BLaER1 treated with 17β-estradiol and CSF1 and Interleukin-3, amounts not matched to agents 10 nM and 100 nM (cell line): ENCODE results near the gene GON4L.
A peak's percentile ranks its signal among the peaks of the same experiment; 100 is the strongest.

Experiments
- H3K27ac ChIP-seq, 11 experiments: shearing (Covaris generic); formaldehyde crosslinking; 2 replicates each; pipeline ENCODE4 v1.8.1; 2022
- H3K27me3 ChIP-seq, 11 experiments: shearing (Covaris generic); formaldehyde crosslinking; 2 replicates each; pipeline ENCODE4 v1.8.1; 2022
- H3K36me3 ChIP-seq, 11 experiments: shearing (Covaris generic); formaldehyde crosslinking; 2 replicates each; pipeline ENCODE4 v1.8.1; 2022
- H3K4me1 ChIP-seq, 10 experiments: shearing (Covaris generic); formaldehyde crosslinking; 2 replicates each; pipeline ENCODE4 v1.8.1; 2022
- H3K4me2 ChIP-seq, 11 experiments: shearing (Covaris generic); formaldehyde crosslinking; 2 replicates each; pipeline ENCODE4 v1.8.1; 2022
- H3K4me3 ChIP-seq, 10 experiments: shearing (Covaris generic); formaldehyde crosslinking; 2 replicates each; pipeline ENCODE4 v1.8.1; 2022
- H3K9ac ChIP-seq, 11 experiments: shearing (Covaris generic); formaldehyde crosslinking; 2 replicates each; pipeline ENCODE4 v1.8.1; 2022
- H3K9me3 ChIP-seq, 11 experiments: shearing (Covaris generic); formaldehyde crosslinking; replicated peaks in 1 of 11; 2 replicates each; pipeline ENCODE4 v1.8.1; 2022
- H4K20me1 ChIP-seq, 11 experiments: shearing (Covaris generic); formaldehyde crosslinking; 2 replicates each; pipeline ENCODE4 v1.8.1; 2022
- Cebpa-rat ChIP-seq, 11 experiments: shearing (Covaris generic); IDR thresholded peaks; 2 replicates each; pipeline ENCODE4 v1.8.1; 2022

Gene GON4L

DNA sequence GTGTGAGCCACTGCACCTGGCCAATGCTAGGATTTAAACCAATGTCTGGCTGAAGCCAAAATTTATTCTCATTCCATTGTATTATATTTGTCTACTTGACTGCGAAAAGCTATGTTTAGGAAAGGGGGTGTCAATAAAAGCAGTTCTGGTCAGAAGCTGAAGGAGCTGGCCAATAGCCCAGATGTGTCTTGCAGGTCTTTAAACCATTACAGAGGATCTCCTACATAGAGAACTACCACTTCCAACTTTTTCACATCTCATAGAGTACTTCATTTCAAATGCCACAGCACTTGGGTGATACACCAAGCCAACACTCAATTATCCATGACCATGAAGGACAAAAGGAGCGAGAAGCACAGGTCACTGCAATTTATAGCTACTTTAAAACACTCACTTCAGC, 4.9 kb upstream of the GON4L start:
- Histone ChIP-seq H4K20me1 (peaks cover 0 to 36% (median 0%) of the 10 kb centered on the region in 11 experiments; a peak in 3 of 22 replicates), H3K4me1 (peaks cover 37 to 49% (median 41%) of the 10 kb centered on the region in 10 experiments), H3K4me2 (peak overlapping the region in 10 of 11 experiments; percentile 86 to 99 (median 90); a peak in 16 of 22 replicates), H3K9ac (0 out of 22 replicates have a peak overlapping the region, but pooled peaks of 1 of the 11 experiments have one; percentile 89), H3K9me3 (no peaks in the 10 kb centered on the region), H3K4me3 (no peak overlapping the region), H3K27me3 (no peaks in the 10 kb centered on the region), H3K27ac (peak overlapping the region in 2 of 11 experiments; percentile 90 to 95; a peak in 3 of 22 replicates), H3K36me3 (peaks cover 0 to 35% (median 6%) of the 10 kb centered on the region in 11 experiments; a peak in 12 of 22 replicates)
- no peak for TF ChIP-seq Cebpa-rat (IDR thresholded peaks at IDR 0.05)

- Histone ChIP-seq H3K4me1 (peaks cover 41 to 53% (median 46%) of the 10 kb centered on the region in 10 experiments), H3K9ac (peak overlapping the region; percentile 76 to 94 (median 88)), H3K4me3 (peak overlapping the region; percentile 64 to 76 (median 68)), H3K9me3 (no peaks in the 10 kb centered on the region), H4K20me1 (peaks cover 0 to 30% (median 0%) of the 10 kb centered on the region in 11 experiments; a peak in 3 of 22 replicates), H3K27me3 (no peaks in the 10 kb centered on the region), H3K36me3 (peaks cover 0 to 32% (median 5%) of the 10 kb centered on the region in 11 experiments; a peak in 10 of 22 replicates), H3K27ac (peak overlapping the region; percentile 80 to 96 (median 94)), H3K4me2 (peak overlapping the region; percentile 86 to 99 (median 90))
- no peak for TF ChIP-seq Cebpa-rat (IDR thresholded peaks at IDR 0.05)
These were observed 4.0 kb upstream of the GON4L start for GRCh38 chr1:155860970-155861510.

DNA sequence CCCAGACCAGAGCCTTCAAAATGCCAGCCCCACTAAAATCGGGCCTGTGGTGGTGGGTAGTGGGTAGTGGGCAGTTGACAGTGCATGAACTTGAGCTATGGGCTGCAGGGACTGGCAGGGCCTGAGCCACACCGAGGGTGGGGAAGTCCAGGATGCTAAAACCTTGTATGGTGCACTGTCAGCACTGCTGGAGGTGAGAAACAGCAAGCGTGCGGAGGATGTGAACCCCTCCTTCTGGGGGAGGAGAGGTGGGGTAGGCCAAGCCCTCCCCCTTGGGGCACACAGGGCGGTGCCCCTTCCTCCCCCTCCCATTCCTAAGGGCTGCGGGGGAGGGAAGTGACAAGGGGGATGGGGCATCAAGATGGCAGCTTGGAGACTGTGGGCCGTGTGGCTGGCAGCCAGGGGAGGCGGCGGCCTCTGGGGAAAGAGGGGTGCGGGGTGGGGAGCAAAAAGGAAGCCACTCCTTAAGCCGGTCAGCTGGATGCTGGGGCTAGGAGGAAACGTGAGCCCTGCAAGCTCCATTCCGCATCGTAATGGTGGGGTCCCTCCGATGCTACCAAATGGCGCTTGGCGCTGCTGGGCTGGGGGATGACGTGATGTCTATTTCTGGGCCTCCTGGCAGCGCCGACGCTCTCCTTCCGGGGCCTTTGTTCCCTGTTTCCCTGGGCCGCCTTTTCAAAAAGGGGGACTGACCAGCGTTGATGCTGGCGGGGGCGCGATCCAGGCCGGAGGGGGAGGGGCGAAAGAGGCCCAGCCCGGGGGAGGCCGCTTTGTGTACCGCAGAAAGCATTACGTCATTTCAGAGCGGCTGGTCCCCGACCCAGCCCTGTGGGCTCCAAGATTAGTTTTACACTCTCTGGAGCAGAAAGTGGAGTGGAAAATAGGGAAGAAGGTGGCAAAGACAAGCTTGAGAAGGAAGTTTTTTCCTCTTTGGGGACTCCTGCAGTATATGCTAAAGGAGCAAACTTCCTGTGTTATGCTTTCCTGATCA, 3.2 kb upstream of the GON4L start:
- Histone ChIP-seq H3K4me2 (peak overlapping the region; percentile 86 to 99 (median 90)), H3K4me3 (peak overlapping the region; percentile 64 to 76 (median 68)), H3K4me1 (peaks cover 47 to 62% (median 53%) of the 10 kb centered on the region in 10 experiments), H3K27me3 (no peaks in the 10 kb centered on the region), H4K20me1 (peaks cover 0 to 28% (median 0%) of the 10 kb centered on the region in 11 experiments; a peak in 3 of 22 replicates), H3K27ac (peak overlapping the region; percentile 80 to 96 (median 94)), H3K9ac (peak overlapping the region; percentile 76 to 94 (median 88)), H3K9me3 (no peaks in the 10 kb centered on the region), H3K36me3 (peaks cover 0 to 28% (median 12%) of the 10 kb centered on the region in 11 experiments; a peak in 17 of 22 replicates)
- peak in 2 of 11 experiments; percentile 16 to 31; a peak in 2 of 22 replicates for TF ChIP-seq Cebpa-rat (IDR thresholded peaks at IDR 0.05)

GRCh38 chr1:155859234-155859829, 2.3 kb upstream of the GON4L start, which contains the start of gene SYT11:
Gene SYT11, plus strand, starts transcription at chr1:155859567. Its CDS starts 195 bp downstream, at chr1:155859762.
- peaks cover 0 to 20% (median 0%) of the 10 kb centered on the region in 11 experiments; a peak in 3 of 22 replicates for H4K20me1 ChIP-seq
- H3K27me3 ChIP-seq = no peaks in the 10 kb centered on the region
- 0 out of 22 replicates have a peak, but pooled peaks of 1 of the 11 experiments have one; percentile 8 for TF ChIP-seq Cebpa-rat (IDR thresholded peaks at IDR 0.05)
- H3K4me3 ChIP-seq = peak within 1 kb of the TSS; percentile 64 to 76 (median 68)
- H3K36me3 ChIP-seq = peaks cover 8 to 35% (median 20%) of the 10 kb centered on the region in 11 experiments
- peak within 1 kb of the TSS; percentile 76 to 94 (median 88) for H3K9ac ChIP-seq
- H3K4me1 ChIP-seq = peaks cover 47 to 62% (median 51%) of the 10 kb centered on the region in 10 experiments
- no peaks in the 10 kb centered on the region for H3K9me3 ChIP-seq
- H3K4me2 ChIP-seq = peak within 1 kb of the TSS; percentile 86 to 99 (median 90)
- H3K27ac ChIP-seq = peak within 1 kb of the TSS; percentile 80 to 96 (median 94)

DNA sequence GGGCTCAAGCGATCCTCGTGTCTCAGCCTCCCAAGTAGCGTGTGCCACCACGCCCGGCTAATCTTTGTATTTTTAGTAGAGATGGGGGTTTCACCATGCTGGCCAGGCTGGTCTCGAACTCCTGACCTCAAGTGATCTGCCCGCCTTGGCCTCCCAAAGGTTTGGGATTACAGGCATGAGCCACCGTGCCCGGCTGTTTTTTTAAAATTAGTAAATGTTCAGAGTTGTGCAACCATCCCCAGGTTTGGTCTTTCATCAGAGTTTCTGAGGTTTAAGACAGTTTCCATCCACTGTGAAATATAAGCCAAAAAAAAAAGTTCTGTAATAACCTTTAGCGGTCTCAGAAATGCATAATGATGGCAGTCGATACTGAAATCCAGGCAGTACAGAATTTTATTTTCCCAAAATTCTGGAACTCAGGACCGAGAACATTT, 1.8 kb upstream of the GON4L start:
- peaks cover 13 to 40% (median 25%) of the 10 kb centered on the region in 11 experiments for H3K36me3 ChIP-seq
- H3K4me1 ChIP-seq = peaks cover 42 to 57% (median 49%) of the 10 kb centered on the region in 10 experiments
- peak overlapping the region; percentile 64 to 76 (median 68) for H3K4me3 ChIP-seq
- H4K20me1 ChIP-seq = peaks cover 0 to 15% (median 0%) of the 10 kb centered on the region in 11 experiments; a peak in 4 of 22 replicates
- TF ChIP-seq Cebpa-rat (IDR thresholded peaks at IDR 0.05) = peak in 2 of 11 experiments; percentile 11 to 44; a peak in 1 of 22 replicates
- H3K4me2 ChIP-seq = peak overlapping the region; percentile 72 to 99 (median 88)
- no peaks in the 10 kb centered on the region for H3K27me3 ChIP-seq
- H3K9ac ChIP-seq = peak overlapping the region; percentile 55 to 94 (median 86); a peak in 18 of 22 replicates
- H3K27ac ChIP-seq = peak overlapping the region in 10 of 11 experiments; percentile 60 to 96 (median 92); a peak in 20 of 22 replicates
- H3K9me3 ChIP-seq = no peaks in the 10 kb centered on the region

GRCh38 chr1:155856257-155856974, 598 bp downstream of the GON4L start:
- no peaks in the 10 kb centered on the region for H3K9me3 ChIP-seq
- TF ChIP-seq Cebpa-rat (IDR thresholded peaks at IDR 0.05) = no peak
- peak overlapping the region; percentile 83 to 97 (median 92) for H3K9ac ChIP-seq
- H3K36me3 ChIP-seq = peaks cover 37 to 45% (median 42%) of the 10 kb centered on the region in 11 experiments
- H4K20me1 ChIP-seq = peaks cover 7 to 32% (median 14%) of the 10 kb centered on the region in 11 experiments; a peak in 18 of 22 replicates
- H3K4me3 ChIP-seq = peak overlapping the region; percentile 78 to 97 (median 87)
- peaks cover 41 to 57% (median 49%) of the 10 kb centered on the region in 10 experiments for H3K4me1 ChIP-seq
- H3K27ac ChIP-seq = peak overlapping the region; percentile 78 to 90 (median 87)
- H3K27me3 ChIP-seq = no peaks in the 10 kb centered on the region
- peak overlapping the region; percentile 86 to 96 (median 93) for H3K4me2 ChIP-seq

- Histone ChIP-seq H3K36me3 (peaks cover 75 to 100% (median 98%) of the 10 kb centered on the region in 11 experiments), H3K4me1 (peaks cover 4 to 44% (median 23%) of the 10 kb centered on the region in 10 experiments; a peak in 16 of 20 replicates), H3K9ac (peak overlapping the region in 5 of 11 experiments; percentile 8 to 43 (median 33); a peak in 4 of 22 replicates), H3K9me3 (peaks cover 0 to 4% (median 0%) of the 10 kb centered on the region in 11 experiments; a peak in 1 of 22 replicates), H3K27me3 (no peaks in the 10 kb centered on the region; a peak in 1 of 22 replicates), H3K4me3 (no peak overlapping the region), H3K27ac (no peak overlapping the region), H3K4me2 (peak overlapping the region in 9 of 11 experiments; percentile 4 to 33 (median 14); a peak in 8 of 22 replicates), H4K20me1 (peaks cover 23 to 85% (median 62%) of the 10 kb centered on the region in 11 experiments; a peak in 20 of 22 replicates)
- TF ChIP-seq Cebpa-rat (IDR thresholded peaks at IDR 0.05) = no peak
These were observed 6.7 kb downstream of the GON4L start for GRCh38 chr1:155850345-155850744.
